Stomach (tissue), 9 donors: ENCODE data around the gene IFI27L1. TPM values are rescaled to one million over a fixed set of nuclear protein-coding genes. Genes with fewer than 3 reads are reported as not detected.

Source experiments
- DNase-seq, 2 donors: peaks; one replicate each; pipeline versions ENCODE4 v3.0.0 to v3.0.0-alpha.2; 2013 to 2019
- H3K27ac ChIP-seq, 5 donors: fragments of 200-600 bp in 4 of 5; sonication (generic) in 4 of 5; one replicate each; pipeline ENCODE4 v1.5.1; 2013 to 2019; ENCODE audit warnings: mild to moderate bottlenecking in 1 of 5, moderate library complexity in 1 of 5
- H3K27me3 ChIP-seq, 3 donors: fragments of 200-600 bp; sonication (generic); one replicate each; pipeline ENCODE4 v1.5.1; 2017 to 2019; ENCODE audit warnings: mixed run types in 1 of 3
- H3K36me3 ChIP-seq, 4 donors: fragments of 200-600 bp; sonication (generic); 1 replicate in 3 of 4; 2 replicates in 1 of 4; pipeline ENCODE4 v1.5.1; 2016 to 2019
- H3K4me1 ChIP-seq, 4 donors: fragments of 200-600 bp; sonication (generic); one replicate each; pipeline ENCODE4 v1.5.1; 2016 to 2019
- H3K4me3 ChIP-seq, 4 donors: fragments of 200-600 bp; sonication (generic) in 3 of 4; one replicate each; pipeline ENCODE4 v1.5.1; 2016 to 2019; ENCODE audit warnings: mild to moderate bottlenecking in 1 of 4
- H3K9me3 ChIP-seq, 4 donors: fragments of 200-600 bp; sonication (generic); one replicate each; pipeline ENCODE4 v1.5.1; 2016 to 2019
- EP300 ChIP-seq: sonication (generic); formaldehyde crosslinking; IDR thresholded peaks from one replicate; pipeline ENCODE4 v1.6.1; 2017; ENCODE audit warnings: antibody characterized with exemption
- POLR2A ChIP-seq, 4 donors: fragments of 450-650 bp; IDR thresholded peaks; one replicate each; pipeline ENCODE4 v1.6.1; 2016; ENCODE audit warnings: antibody characterized with exemption in 4 of 4, control low read depth in 2 of 4, mild to moderate bottlenecking in 1 of 4, moderate library complexity in 1 of 4
- POLR2AphosphoS5 ChIP-seq, 3 donors: sonication (generic); formaldehyde crosslinking; IDR thresholded peaks; one replicate each; pipeline ENCODE4 v1.6.1; 2016; ENCODE audit warnings: antibody characterized with exemption in 3 of 3
- WGBS, 5 donors: extraction: QIAGEN DNeasy Blood & Tissue Kit in 3 of 5; methylation state at CpG; one replicate each; pipeline versions ENCODE4 v1.1.5 to v1.1.7; 2013 to 2018; 5-methylcytosine and 5-hydroxymethylcytosine counted together
- intact Hi-C: fragments of 100-400 bp; cut with DNase I; formaldehyde crosslinking; loops from one replicate; pipeline ENCODE4 v1.15.1; 2023; ENCODE audit warnings: low total_unique reads
- polyA plus RNA-seq, 3 donors: library from polyadenylated mRNA; stranded (reverse); fragments of 200-250 nt; gene quantifications; one replicate each; pipeline ENCODE4 v1.2.3, GENCODE V29; 2013
- total RNA-seq, 5 donors: library from RNA; depleted of rRNA; stranded (reverse); fragments of >200 nt; gene quantifications; one replicate each; pipeline versions ENCODE4 v1.1.0 to v1.2.3, GENCODE V29; 2014 to 2016
- TF ChIP-seq, protein P1 (sequence below), 7 experiments: fragments of 450-650 bp in 4 of 7; fragments of 200-600 bp in 3 of 7; sonication (generic) in 3 of 7; IDR thresholded peaks; one replicate each; pipeline ENCODE4 v1.5.1; 2016 to 2019; ENCODE audit warnings: antibody characterized with exemption in 7 of 7, control low read depth in 2 of 7, mild to moderate bottlenecking in 1 of 7
- donor health status: healthy with polysubstance abuse.
- donor health status: Bipolar disorder and iron deficiency.
- donor health status: healthy.

The IFI27L1 gene
- total and polyA plus RNA-seq, 8 donors: 1.6 to 33.7 (median 15.1) TPM; not detected in 1

DNA sequence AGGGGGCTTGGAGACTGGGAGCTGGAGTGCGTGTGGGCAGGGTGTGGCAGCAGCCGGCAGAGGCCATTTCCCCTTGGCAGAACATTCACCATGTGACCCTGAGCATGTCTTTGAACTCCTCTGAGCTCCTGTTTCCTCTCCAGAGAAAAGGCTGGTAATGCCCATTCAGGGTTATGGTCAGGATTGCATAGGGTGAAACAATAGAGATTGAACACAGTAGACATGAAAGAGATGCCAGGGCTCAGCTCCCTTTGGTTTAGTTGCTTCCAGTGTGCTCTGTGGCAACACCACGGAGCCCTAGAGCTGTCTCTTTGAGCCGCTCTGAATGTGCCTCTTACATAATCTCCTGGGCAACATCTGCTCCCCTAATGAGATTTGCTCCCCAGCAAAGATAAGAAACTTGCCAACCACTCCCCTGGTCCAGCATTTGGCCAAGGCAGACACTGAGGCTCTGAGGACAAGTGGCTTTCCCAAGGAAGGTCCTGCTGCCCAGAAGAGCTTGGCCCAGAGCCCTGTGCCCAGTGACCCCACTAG is 34.0 kb downstream of the IFI27L1 start:
- peak; percentile 34 to 56 for DNase-seq
- no peaks in the 10 kb centered on the region for H3K27me3 ChIP-seq
- 19 to 35% (median 22%) methylated on average over 3 to 4 of the region's 4 CpGs for WGBS, 5 donors
- H3K4me3 ChIP-seq: no peak overlapping the region
- H3K4me1 ChIP-seq: peaks cover 14 to 35% (median 30%) of the 10 kb centered on the region in 4 donors
- H3K36me3 ChIP-seq: no peaks in the 10 kb centered on the region
- TF ChIP-seq POLR2A (IDR thresholded peaks at IDR 0.05): no peak
- peak in 1 of 3 donors; percentile 17 for TF ChIP-seq POLR2AphosphoS5 (IDR thresholded peaks at IDR 0.05)
- no peak for TF ChIP-seq EP300
- TF ChIP-seq, protein P1, sequence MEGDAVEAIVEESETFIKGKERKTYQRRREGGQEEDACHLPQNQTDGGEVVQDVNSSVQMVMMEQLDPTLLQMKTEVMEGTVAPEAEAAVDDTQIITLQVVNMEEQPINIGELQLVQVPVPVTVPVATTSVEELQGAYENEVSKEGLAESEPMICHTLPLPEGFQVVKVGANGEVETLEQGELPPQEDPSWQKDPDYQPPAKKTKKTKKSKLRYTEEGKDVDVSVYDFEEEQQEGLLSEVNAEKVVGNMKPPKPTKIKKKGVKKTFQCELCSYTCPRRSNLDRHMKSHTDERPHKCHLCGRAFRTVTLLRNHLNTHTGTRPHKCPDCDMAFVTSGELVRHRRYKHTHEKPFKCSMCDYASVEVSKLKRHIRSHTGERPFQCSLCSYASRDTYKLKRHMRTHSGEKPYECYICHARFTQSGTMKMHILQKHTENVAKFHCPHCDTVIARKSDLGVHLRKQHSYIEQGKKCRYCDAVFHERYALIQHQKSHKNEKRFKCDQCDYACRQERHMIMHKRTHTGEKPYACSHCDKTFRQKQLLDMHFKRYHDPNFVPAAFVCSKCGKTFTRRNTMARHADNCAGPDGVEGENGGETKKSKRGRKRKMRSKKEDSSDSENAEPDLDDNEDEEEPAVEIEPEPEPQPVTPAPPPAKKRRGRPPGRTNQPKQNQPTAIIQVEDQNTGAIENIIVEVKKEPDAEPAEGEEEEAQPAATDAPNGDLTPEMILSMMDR (IDR thresholded peaks at IDR 0.05): no peak
- intact Hi-C loops: no loop called here
- peaks cover 0 to 13% (median 11%) of the 10 kb centered on the region in 4 donors for H3K9me3 ChIP-seq
- H3K27ac ChIP-seq: peak overlapping the region; percentile 54 to 93 (median 61)

DNA sequence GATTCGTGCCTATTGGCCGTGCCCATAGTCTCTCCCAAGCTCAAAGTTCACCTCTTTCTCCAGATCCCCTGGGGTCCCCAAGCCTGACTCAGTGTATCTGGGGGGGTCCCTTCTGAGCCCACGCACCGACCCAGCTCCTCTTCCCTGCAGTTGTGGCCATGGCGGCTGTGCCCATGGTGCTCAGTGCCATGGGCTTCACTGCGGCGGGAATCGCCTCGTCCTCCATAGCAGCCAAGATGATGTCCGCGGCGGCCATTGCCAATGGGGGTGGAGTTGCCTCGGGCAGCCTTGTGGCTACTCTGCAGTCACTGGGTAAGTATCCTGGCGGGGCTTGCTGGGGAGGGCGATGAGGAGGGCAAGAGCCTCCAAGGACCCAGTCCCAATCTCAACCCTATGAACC is 34.5 kb downstream of the IFI27L1 start:
- Histone ChIP-seq H3K27me3 (no peaks in the 10 kb centered on the region), H3K27ac (peak overlapping the region in 3 of 5 donors; percentile 61 to 93 (median 84)), H3K36me3 (no peaks in the 10 kb centered on the region), H3K4me1 (peaks cover 14 to 32% (median 29%) of the 10 kb centered on the region in 4 donors), H3K9me3 (peaks cover 0 to 18% (median 15%) of the 10 kb centered on the region in 4 donors), H3K4me3 (no peak overlapping the region)
- TF ChIP-seq POLR2AphosphoS5 (IDR thresholded peaks at IDR 0.05): no peak
- TF ChIP-seq, protein P1 (IDR thresholded peaks at IDR 0.05): no peak
- no peak for TF ChIP-seq POLR2A (IDR thresholded peaks at IDR 0.05)
- TF ChIP-seq EP300: no peak
- DNase-seq: peak in 1 of 2 donors; percentile 23
- intact Hi-C loops: no loop called here
- 85 to 95% (median 91%) methylated on average over 15 of the region's 15 CpGs for whole genome bisulfite sequencing, 5 donors

DNA sequence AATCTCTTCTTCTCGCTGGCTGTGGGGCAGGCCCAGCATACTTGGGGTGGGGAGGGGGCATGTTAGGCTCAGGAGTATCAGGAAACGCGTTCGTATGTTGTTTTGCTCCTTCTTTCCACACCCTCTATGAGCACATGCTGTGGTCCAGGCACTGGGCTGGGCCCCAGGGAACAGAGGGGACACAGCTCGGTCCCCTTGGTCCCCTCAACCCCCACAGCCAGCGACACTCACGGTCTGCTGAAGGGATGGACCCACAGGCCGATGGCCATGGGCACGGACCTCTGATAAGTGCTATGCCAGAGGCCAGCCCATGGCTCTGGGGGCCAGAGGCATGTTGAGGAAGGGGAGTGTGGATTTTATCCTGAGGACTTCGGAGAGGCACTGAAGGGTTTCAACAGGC is 35.6 kb downstream of the IFI27L1 start:
- Histone ChIP-seq H3K4me1 (peaks cover 14 to 31% (median 28%) of the 10 kb centered on the region in 4 donors), H3K9me3 (peaks cover 0 to 20% (median 15%) of the 10 kb centered on the region in 4 donors), H3K4me3 (no peak overlapping the region), H3K36me3 (no peaks in the 10 kb centered on the region), H3K27ac (no peak overlapping the region), H3K27me3 (no peaks in the 10 kb centered on the region)
- TF ChIP-seq POLR2A (IDR thresholded peaks at IDR 0.05) (no peak), POLR2AphosphoS5 (IDR thresholded peaks at IDR 0.05) (no peak), EP300 (no peak)
- TF ChIP-seq, protein P1 (IDR thresholded peaks at IDR 0.05): no peak
- WGBS, 5 donors: 82 to 89% (median 84%) methylated on average over 6 to 10 of the region's 10 CpGs
- intact Hi-C loops: no loop called here
- peak in 1 of 2 donors; percentile 16 for DNase-seq

DNA sequence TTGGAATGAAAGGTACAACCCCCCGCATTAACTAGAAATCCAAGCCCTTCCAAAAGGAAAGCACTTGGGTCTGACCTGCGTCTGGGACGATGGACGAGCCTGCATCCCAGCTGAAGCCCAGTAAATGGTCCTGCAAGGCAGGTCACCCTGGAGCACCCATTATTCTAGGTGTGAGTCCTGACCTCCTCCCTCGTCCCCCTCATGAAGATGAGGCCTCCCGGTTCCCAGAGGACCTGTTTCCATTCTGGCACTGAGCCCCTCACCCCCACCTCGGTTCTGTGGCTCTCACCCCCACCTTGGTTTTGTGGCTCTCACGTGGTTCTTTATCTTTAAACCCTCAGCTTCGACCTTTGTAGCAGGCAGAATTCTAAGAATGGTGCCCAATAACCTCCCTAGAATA is 36.7 kb downstream of the IFI27L1 start:
- no peak overlapping the region for H3K27ac ChIP-seq
- TF ChIP-seq, protein P1 (IDR thresholded peaks at IDR 0.05): no peak
- TF ChIP-seq POLR2A (IDR thresholded peaks at IDR 0.05) (no peak), POLR2AphosphoS5 (IDR thresholded peaks at IDR 0.05) (no peak), EP300 (no peak)
- 61 to 75% (median 72%) methylated on average over 9 of the region's 9 CpGs for WGBS, 5 donors
- H3K4me3 ChIP-seq: no peak overlapping the region
- intact Hi-C loops: no loop called here
- H3K9me3 ChIP-seq: peaks cover 0 to 20% (median 15%) of the 10 kb centered on the region in 4 donors
- peaks cover 12 to 28% (median 25%) of the 10 kb centered on the region in 4 donors for H3K4me1 ChIP-seq
- H3K27me3 ChIP-seq: no peaks in the 10 kb centered on the region
- DNase-seq: peak in 1 of 2 donors; percentile 14
- no peaks in the 10 kb centered on the region for H3K36me3 ChIP-seq
